Sigmoid colon (tissue), 4 donors: Measurements from ENCODE around the gene H2AZ2.

Source experiments
- POLR2AphosphoS5 ChIP-seq, 4 donors: sonication (generic); formaldehyde crosslinking; IDR thresholded peaks; one replicate each; pipeline ENCODE4 v1.6.1; 2017; ENCODE audit warnings: antibody characterized with exemption in 4 of 4
- TF ChIP-seq, protein P1 (sequence below), 4 experiments: fragments of 450-650 bp in 3 of 4; fragments of 200-600 bp in 1 of 4; IDR thresholded peaks; one replicate each; pipeline ENCODE4 v1.5.1; 2016 to 2019; ENCODE audit warnings: antibody characterized with exemption in 4 of 4, mild to moderate bottlenecking in 3 of 4, moderate library complexity in 2 of 4

DNA sequence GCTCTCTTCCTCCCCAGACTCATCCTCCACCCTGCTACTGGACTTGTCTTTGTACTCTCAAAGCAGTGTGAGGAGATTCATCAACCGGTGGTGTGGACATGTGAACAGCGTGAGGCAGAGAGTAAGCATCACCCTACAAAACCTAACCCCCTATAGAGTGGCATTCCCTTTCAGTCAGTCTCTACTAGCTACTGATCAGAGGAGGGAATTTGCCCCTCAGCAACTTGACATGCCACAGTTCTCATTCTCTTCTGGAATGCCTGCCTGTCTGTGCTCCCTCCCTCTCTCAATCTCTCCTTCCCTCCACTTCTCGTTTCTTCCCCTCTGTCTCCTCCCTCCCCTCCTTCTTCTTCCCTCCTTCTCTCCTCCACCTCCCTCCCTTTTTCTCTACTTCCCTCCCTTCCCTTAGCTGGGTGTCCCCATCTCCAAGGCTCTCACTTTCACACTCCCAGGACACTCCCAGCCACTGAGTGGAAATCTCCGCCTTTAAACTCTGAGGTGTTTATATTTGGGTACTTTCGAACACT lies 24.6 kb downstream of the H2AZ2 start:
- TF ChIP-seq, protein P1, sequence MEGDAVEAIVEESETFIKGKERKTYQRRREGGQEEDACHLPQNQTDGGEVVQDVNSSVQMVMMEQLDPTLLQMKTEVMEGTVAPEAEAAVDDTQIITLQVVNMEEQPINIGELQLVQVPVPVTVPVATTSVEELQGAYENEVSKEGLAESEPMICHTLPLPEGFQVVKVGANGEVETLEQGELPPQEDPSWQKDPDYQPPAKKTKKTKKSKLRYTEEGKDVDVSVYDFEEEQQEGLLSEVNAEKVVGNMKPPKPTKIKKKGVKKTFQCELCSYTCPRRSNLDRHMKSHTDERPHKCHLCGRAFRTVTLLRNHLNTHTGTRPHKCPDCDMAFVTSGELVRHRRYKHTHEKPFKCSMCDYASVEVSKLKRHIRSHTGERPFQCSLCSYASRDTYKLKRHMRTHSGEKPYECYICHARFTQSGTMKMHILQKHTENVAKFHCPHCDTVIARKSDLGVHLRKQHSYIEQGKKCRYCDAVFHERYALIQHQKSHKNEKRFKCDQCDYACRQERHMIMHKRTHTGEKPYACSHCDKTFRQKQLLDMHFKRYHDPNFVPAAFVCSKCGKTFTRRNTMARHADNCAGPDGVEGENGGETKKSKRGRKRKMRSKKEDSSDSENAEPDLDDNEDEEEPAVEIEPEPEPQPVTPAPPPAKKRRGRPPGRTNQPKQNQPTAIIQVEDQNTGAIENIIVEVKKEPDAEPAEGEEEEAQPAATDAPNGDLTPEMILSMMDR (IDR thresholded peaks at IDR 0.05) = no peak
- TF ChIP-seq POLR2AphosphoS5 (IDR thresholded peaks at IDR 0.05) = no peak
